Karpas-422 (cell line): ENCODE data around the gene CTRB1. TPM values are rescaled to one million over a fixed set of nuclear protein-coding genes. Genes with fewer than 3 reads are reported as not detected.
"Not testable (repeated sequence)": the region's sequence is repeated elsewhere in the genome, so short reads cannot be mapped to it uniquely, and the experiment has no call there.

ENCODE experiments used
- DNase-seq: peaks from one replicate; pipeline ENCODE4 v3.0.0-alpha.2; 2015
- H2AFZ ChIP-seq: fragments of 200-600 bp; sonication (generic); 2 replicates; pipeline ENCODE4 v1.6.1; 2014; ENCODE audit warnings: antibody characterized with exemption, low read length, mixed read lengths
- H3K27ac ChIP-seq: fragments of 200-600 bp; sonication (generic); 2 replicates; pipeline ENCODE4 v1.5.1; 2014; ENCODE audit warnings: mild to moderate bottlenecking, low read length, moderate library complexity
- H3K27me3 ChIP-seq: fragments of 200-600 bp; sonication (generic); 2 replicates; pipeline ENCODE4 v1.6.1; 2014; ENCODE audit warnings: low read length, mixed read lengths
- H3K36me3 ChIP-seq: fragments of 200-600 bp; sonication (generic); 2 replicates; pipeline ENCODE4 v1.6.1; 2014; ENCODE audit warnings: low read length, mixed read lengths; ENCODE audit not compliant: insufficient read depth
- H3K4me1 ChIP-seq: fragments of 200-600 bp; sonication (generic); 2 replicates; pipeline ENCODE4 v1.6.1; 2014; ENCODE audit warnings: mild to moderate bottlenecking, low read length, mixed read lengths
- H3K4me2 ChIP-seq: fragments of 200-600 bp; sonication (generic); 2 replicates; pipeline ENCODE4 v1.6.1; 2014; ENCODE audit warnings: low read length, low read depth, mild to moderate bottlenecking; ENCODE audit not compliant: poor library complexity, severe bottlenecking
- H3K4me3 ChIP-seq: fragments of 200-600 bp; sonication (generic); 2 replicates; pipeline ENCODE4 v1.5.1; 2014; ENCODE audit warnings: mild to moderate bottlenecking, antibody characterized with exemption, low read length, mixed read lengths
- H3K79me2 ChIP-seq: fragments of 200-600 bp; sonication (generic); 2 replicates; pipeline ENCODE4 v1.6.1; 2014; ENCODE audit warnings: mild to moderate bottlenecking, low read length, mixed read lengths
- H3K9ac ChIP-seq: fragments of 200-600 bp; sonication (generic); 2 replicates; pipeline ENCODE4 v1.6.0; 2014; ENCODE audit warnings: low read length
- H3K9me2 ChIP-seq: fragments of 200-600 bp; sonication (generic), shearing (Covaris generic); replicated peaks from 2 replicates; pipeline ENCODE4 v1.6.0; 2014; ENCODE audit warnings: mild to moderate bottlenecking, low read length, moderate library complexity; ENCODE audit not compliant: insufficient read depth
- H3K9me3 ChIP-seq: fragments of 300-700, 200-600 bp; sonication (generic); 2 replicates; pipeline ENCODE4 v1.6.1; 2014; ENCODE audit warnings: low read length, mixed read lengths
- H4K20me1 ChIP-seq: fragments of 200-600 bp; sonication (generic); 2 replicates; pipeline ENCODE4 v1.6.1; 2014; ENCODE audit warnings: mild to moderate bottlenecking, antibody characterized with exemption, low read length, low read depth; ENCODE audit not compliant: insufficient read depth
- total RNA-seq: library from RNA; depleted of rRNA; stranded (reverse); fragments of >200 nt; shearing (Covaris generic); gene quantifications from 2 replicates; pipeline ENCODE4 v1.2.3, GENCODE V29; 2014; ENCODE audit warnings: low replicate concordance

Gene CTRB1
- total RNA-seq, 1 experiment from 2014 or later: not detected

DNA sequence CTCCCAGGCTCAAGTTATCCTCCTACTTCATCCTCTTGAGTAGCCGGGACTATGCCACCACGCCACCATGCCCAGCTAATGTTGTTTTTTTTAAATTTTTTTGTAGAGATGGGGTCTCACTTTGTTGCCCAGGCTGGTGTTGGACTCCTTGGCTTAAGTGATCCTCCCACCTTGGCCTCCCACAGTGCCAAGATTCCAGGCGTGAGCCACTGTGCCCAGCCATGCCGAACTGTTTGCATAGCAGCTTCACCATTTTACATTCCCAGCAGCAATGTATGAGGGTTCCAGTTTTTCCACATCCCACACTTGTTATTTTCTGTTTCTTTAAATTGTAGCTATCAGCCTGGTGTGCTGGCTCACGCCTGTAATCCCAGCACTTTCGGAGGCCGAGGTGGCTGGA lies 2.2 kb upstream of the CTRB1 start:
- 0 out of 2 replicates have a peak, but pooled peaks cover 2% of the 10 kb centered on the region for H3K4me1 ChIP-seq
- H3K27ac ChIP-seq: no peak overlapping the region
- H4K20me1 ChIP-seq: no peaks in the 10 kb centered on the region
- H3K4me3 ChIP-seq: no peak overlapping the region
- H3K36me3 ChIP-seq: no peaks in the 10 kb centered on the region
- H3K4me2 ChIP-seq: no peak overlapping the region
- H3K27me3 ChIP-seq: no peaks in the 10 kb centered on the region
- H3K9ac ChIP-seq: no peak overlapping the region
- H3K9me2 ChIP-seq: no peaks in the 10 kb centered on the region
- H3K9me3 ChIP-seq: no peaks in the 10 kb centered on the region
- no peak overlapping the region for H2AFZ ChIP-seq
- no peaks in the 10 kb centered on the region for H3K79me2 ChIP-seq
- no peak for DNase-seq

GRCh38 chr16:75217389-75217851 lies 1.4 kb upstream of the CTRB1 start:
- H4K20me1 ChIP-seq: no peaks in the 10 kb centered on the region
- DNase-seq: no peak
- H3K9me3 ChIP-seq: no peaks in the 10 kb centered on the region
- no peak overlapping the region for H3K9ac ChIP-seq
- no peaks in the 10 kb centered on the region for H3K79me2 ChIP-seq
- H2AFZ ChIP-seq: no peak overlapping the region
- no peaks in the 10 kb centered on the region for H3K36me3 ChIP-seq
- no peak overlapping the region for H3K4me3 ChIP-seq
- no peaks in the 10 kb centered on the region for H3K9me2 ChIP-seq
- no peaks in the 10 kb centered on the region for H3K27me3 ChIP-seq
- H3K4me2 ChIP-seq: no peak overlapping the region
- 0 out of 2 replicates have a peak, but pooled peaks cover 2% of the 10 kb centered on the region for H3K4me1 ChIP-seq
- H3K27ac ChIP-seq: no peak overlapping the region

- Histone ChIP-seq H3K27me3 (no peaks in the 10 kb centered on the region), H3K27ac (no peak overlapping the region), H3K36me3 (no peaks in the 10 kb centered on the region), H2AFZ (no peak overlapping the region), H3K9ac (no peak overlapping the region), H3K9me3 (no peaks in the 10 kb centered on the region), H3K4me1 (0 out of 2 replicates have a peak, but pooled peaks cover 2% of the 10 kb centered on the region), H3K9me2 (no peaks in the 10 kb centered on the region), H3K4me2 (no peak overlapping the region), H4K20me1 (no peaks in the 10 kb centered on the region), H3K4me3 (no peak overlapping the region), H3K79me2 (no peaks in the 10 kb centered on the region)
- DNase-seq: no peak
Measured at GRCh38 chr16:75219088-75219487, 300 bp downstream of the CTRB1 start.

GRCh38 chr16:75219838-75220237 lies 1.1 kb downstream of the CTRB1 start:
- H3K4me3 ChIP-seq: no peak overlapping the region
- no peaks in the 10 kb centered on the region for H3K36me3 ChIP-seq
- no peak overlapping the region for H3K9ac ChIP-seq
- H4K20me1 ChIP-seq: no peaks in the 10 kb centered on the region
- H3K9me2 ChIP-seq: no peaks in the 10 kb centered on the region
- H3K27ac ChIP-seq: no peak overlapping the region
- H3K27me3 ChIP-seq: no peaks in the 10 kb centered on the region
- 0 out of 2 replicates have a peak, but pooled peaks cover 2% of the 10 kb centered on the region for H3K4me1 ChIP-seq
- peak overlapping the region; percentile 32 for H3K4me2 ChIP-seq
- H2AFZ ChIP-seq: no peak overlapping the region
- no peak for DNase-seq
- H3K79me2 ChIP-seq: no peaks in the 10 kb centered on the region
- no peaks in the 10 kb centered on the region for H3K9me3 ChIP-seq

DNA sequence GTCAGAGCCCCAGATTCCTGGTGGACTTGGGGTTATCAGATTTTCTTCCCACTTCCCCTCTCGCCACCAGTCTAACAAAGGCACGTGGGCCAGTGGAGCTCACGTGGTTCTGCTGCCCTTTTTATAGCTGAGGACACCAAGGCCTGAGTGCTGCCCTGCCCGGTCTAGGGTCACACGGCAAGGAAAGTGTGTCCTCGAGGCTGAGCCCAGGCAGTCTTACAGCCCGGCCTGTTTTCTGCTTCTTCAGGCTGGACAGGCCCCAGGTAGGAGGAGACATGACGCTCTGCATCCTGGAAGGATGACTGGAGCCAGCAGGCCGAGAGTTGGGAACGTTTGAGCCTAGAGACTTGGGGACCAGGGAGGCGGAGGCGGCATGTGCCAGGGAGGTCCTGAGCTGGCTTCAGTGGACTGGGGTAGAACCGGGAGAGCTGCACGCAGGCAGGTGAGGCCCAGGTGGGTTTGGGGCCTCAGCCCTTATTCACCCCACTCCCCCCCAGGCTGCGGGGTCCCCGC lies 3.5 kb downstream of the CTRB1 start:
- Histone ChIP-seq H3K79me2 (no peaks in the 10 kb centered on the region), H3K27me3 (no peaks in the 10 kb centered on the region), H3K27ac (no peak overlapping the region), H3K36me3 (no peaks in the 10 kb centered on the region), H3K4me1 (0 out of 2 replicates have a peak, but pooled peaks cover 2% of the 10 kb centered on the region), H3K9me3 (no peaks in the 10 kb centered on the region), H3K9me2 (no peaks in the 10 kb centered on the region), H2AFZ (no peak overlapping the region), H3K9ac (no peak overlapping the region), H3K4me3 (no peak overlapping the region), H3K4me2 (no peak overlapping the region), H4K20me1 (no peaks in the 10 kb centered on the region)
- DNase-seq: no peak

GRCh38 chr16:75223129-75223528 lies 4.3 kb downstream of the CTRB1 start:
- H4K20me1 ChIP-seq, H3K4me2 ChIP-seq, H3K9me2 ChIP-seq, DNase-seq, H2AFZ ChIP-seq, H3K79me2 ChIP-seq, H3K36me3 ChIP-seq, H3K9me3 ChIP-seq, H3K27me3 ChIP-seq, H3K9ac ChIP-seq, H3K4me3 ChIP-seq, H3K27ac ChIP-seq, H3K4me1 ChIP-seq: not testable (repeated sequence)

- H3K27me3 ChIP-seq: no peaks in the 10 kb centered on the region
Measured at GRCh38 chr16:75224306-75225082, 5.7 kb downstream of the CTRB1 start.

DNA sequence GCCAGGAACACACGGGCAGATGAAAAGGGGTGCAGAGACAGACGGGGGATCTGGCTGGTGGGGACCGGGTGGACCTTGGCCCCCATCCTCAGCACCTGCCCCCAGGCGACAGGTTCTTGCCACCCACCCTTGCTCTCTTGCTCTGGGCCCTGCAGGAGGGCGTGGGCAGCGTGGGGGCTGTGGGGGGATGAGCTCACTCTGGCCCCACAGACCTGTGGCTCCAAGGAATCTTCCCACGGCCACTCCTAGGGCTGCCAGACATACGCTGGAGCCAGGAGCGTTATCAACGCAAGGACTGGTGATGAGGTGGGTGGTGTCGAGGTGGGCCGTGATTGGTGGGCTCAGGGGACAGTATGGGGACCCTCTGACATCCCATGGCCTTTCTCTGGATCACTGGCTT lies 6.3 kb downstream of the CTRB1 start:
- Histone ChIP-seq H3K27me3 (no peaks in the 10 kb centered on the region), H3K4me3 (no peak overlapping the region), H3K4me2 (no peak overlapping the region), H3K9ac (no peak overlapping the region), H3K9me2 (no peaks in the 10 kb centered on the region), H2AFZ (no peak overlapping the region), H4K20me1 (no peaks in the 10 kb centered on the region), H3K36me3 (no peaks in the 10 kb centered on the region), H3K79me2 (no peaks in the 10 kb centered on the region), H3K4me1 (no peaks in the 10 kb centered on the region), H3K9me3 (no peaks in the 10 kb centered on the region), H3K27ac (no peak overlapping the region)
- DNase-seq: no peak

More at GRCh38 chr16:75224306-75225082, 5.7 kb downstream of the CTRB1 start:
- H3K9me3 ChIP-seq: no peaks in the 10 kb centered on the region
- no peak overlapping the region for H3K27ac ChIP-seq
- no peak for DNase-seq
- no peaks in the 10 kb centered on the region for H4K20me1 ChIP-seq
- no peak overlapping the region for H3K4me3 ChIP-seq
- H2AFZ ChIP-seq: no peak overlapping the region
- no peak overlapping the region for H3K9ac ChIP-seq
- no peaks in the 10 kb centered on the region for H3K4me1 ChIP-seq
- no peaks in the 10 kb centered on the region for H3K9me2 ChIP-seq
- no peaks in the 10 kb centered on the region for H3K79me2 ChIP-seq
- H3K4me2 ChIP-seq: no peak overlapping the region
- H3K36me3 ChIP-seq: no peaks in the 10 kb centered on the region
